GM19193 (cell line): ENCODE results near the gene DZIP1.

Experiments
- POLR2A ChIP-seq: IDR thresholded peaks from 4 replicates; pipeline ENCODE4 v1.6.1; 2011; ENCODE audit not compliant: insufficient read depth, insufficient read length; ENCODE audit errors: extremely low read depth

The DZIP1 gene

DNA sequence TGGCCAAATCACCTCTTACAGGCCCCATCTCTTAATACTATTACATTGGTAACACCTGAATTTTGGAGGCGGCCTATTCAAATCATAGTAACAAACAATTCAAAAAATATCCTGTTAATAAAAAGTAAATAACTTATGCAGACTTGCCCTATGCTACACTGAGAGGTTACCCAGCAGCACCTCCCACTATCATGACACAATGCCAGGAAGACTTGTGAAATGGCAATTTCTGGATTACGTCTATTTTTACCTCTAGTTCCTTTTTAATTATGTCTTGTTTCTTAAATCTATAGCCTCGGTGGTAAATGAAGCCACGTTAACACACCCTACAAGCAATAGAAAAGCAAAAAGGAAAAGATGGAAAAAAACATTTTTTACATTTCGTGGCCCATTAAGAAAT, 6.2 kb upstream of the DZIP1 start:
- TF ChIP-seq POLR2A = no peak

DNA sequence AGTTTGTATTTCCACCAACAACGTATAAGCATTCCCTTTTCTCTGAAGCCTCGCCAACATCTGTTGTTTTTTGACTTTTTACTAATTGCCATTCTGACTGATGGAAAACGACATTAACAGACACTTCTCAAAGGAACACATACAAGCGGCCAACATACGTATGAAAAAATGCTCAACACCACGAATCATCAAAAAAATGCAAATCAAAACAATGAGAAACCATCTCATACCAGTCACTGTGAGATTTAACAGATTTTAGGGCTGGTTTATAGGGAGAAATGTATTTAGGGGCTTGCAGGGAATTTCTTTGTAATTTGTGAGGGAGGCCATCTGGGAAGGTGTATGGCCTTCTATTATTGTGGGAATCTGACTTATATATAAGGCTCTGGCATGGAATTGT, 2.8 kb upstream of the DZIP1 start:
- TF ChIP-seq POLR2A = no peak

DNA sequence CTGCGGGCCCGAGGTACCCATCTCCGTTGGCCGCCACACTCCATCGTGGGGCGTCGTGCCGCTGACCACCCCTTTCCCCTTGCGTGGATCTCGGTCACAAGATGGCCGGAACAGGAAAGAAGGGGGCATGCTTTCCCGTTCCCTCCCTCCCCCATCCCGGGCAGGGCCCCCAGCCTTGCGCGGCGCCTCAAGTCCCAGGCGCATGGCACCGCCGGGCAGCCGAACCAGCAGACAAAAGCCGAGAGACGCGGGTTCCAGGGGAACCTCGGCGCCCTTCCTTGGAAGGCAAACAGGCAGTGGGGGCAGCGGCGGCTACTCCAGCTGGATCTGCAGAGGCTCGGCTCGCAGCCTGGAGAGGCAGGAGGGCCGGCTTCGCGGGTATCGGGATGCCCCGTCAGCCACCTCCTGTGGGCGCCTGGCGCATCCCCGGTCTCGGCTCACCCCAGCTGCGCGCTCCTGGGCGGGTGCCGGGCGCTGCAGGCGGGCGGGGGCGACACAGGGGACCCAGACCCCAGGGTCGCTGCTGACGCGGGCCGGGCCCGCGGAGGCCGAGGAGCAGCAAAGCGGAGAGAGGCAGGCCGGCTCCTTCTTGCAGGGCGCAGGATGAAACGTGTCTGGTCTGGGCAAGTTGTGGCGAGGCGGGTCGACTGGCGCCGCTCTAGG, 439 bp downstream of the DZIP1 start:
- no peak for TF ChIP-seq POLR2A

DNA sequence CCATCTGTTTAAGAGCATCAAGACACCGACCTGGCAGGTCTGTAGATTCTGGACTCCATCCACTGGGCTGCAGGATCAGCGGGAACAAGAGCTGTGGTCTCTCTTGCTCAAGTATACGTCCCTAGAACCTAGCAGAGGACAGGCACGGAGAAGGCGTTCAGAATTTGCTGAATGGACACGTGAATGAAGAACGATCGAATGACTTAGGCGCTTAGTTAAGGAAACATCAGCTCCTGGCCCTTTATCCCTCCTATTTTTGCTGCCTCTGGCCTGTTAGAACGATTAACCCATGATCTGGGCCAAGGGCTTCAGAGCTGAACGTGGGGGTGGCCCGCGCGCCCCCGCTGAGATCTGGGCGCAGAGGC, 953 bp downstream of the DZIP1 start:
- no peak for TF ChIP-seq POLR2A

DNA sequence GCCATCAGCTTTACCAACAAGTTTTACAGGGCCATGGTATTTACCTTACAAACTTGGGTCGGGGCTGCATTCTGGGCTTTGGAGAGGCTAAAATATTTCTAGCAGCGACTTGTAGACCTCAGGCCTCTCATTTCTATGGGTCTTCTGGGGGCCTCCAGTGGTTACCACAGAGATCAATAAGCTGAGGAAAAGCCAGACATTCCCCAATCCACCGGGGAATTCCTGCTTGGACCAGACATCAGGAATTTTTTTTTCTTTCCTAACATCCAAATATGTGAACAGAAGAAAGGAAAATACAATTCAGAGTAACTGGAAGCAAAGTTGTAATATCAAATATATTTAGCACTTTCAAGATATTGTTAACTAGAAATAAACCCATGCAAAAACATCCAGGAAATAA, 1.5 kb downstream of the DZIP1 start:
- TF ChIP-seq POLR2A = no peak

DNA sequence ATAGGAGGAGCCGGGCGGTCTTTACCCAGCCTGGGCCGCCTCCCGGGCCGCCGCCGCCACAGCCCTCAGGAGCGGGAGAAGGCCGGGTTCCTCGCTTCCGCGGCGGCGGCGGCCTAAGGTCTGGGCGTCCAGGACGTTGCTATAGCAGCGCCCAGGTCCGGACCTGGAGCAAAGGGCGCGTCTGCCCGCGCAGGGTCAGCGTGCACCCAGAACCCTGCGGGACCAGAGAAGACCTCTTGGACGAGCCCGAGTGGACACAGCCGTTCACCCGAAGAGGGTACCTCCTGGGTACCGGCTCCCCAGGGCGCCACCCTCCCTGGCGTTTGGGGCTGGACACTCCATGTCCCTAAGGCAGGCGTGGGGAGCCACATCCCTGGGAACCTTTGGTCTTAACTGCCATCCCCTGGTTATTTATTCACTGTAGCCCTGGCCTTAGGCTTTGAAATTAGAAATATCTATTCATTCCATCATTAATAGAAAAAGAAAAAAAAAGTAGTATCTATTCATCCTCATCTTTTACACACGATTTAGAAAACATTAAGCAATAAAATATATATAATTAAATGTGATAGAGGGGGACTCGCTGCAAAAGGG, 2.4 kb downstream of the DZIP1 start:
- TF ChIP-seq POLR2A = no peak

DNA sequence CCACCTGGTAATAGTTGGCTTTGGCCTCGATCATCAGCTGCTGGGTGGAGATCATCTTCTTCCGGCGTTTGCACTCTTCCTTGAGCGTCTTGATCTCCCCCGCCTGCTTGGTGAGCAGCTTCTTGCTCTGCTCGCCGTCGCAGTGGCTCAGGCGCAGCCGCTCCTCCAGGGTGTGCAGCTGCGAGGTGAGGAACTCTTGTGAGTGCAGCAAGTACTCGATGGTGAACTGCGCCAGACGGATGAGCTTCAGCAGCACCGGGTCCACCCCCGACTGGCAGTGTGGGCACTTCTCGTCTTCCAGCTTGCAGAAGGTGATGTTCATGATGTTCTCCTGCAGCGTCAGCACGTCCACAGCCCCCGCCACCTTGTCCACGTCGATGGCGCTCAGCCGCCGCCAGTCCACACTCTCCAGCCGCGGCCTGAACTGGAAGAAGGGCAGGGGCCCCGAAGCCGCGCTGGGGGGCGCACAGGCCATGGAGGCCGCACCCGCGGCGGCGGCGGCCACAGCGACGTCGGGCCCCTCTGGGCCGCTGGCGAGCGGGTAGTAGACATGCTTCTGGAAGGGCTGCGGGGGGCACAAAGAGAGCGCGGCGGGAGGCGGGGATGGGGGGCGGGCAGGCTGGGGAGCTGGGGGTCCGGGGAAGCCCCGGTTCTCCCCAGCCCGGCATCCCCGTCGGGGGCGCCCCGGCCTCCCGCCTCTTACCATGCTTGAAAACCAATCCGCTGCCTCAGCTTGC, 3.0 kb downstream of the DZIP1 start:
- TF ChIP-seq POLR2A = no peak

DNA sequence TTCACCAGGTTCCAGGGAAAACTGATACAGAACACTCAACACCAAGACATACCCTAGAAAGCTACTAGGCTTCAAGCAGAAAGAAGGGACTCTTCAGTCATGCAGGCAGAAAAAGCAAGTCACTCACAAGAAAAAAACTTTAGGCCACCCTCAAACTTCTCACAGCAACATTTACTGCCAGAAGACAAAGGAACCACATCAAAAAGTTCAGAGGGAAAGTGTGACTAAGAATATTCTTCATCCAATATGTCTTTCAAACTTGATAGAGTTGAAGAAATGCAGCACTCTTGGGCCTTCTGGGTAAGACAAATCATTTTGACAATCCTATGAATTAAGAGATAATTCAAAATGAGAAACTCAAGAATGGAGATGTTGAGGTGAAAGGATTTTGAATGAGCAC, 7.7 kb downstream of the DZIP1 start:
- no peak for TF ChIP-seq POLR2A

DNA sequence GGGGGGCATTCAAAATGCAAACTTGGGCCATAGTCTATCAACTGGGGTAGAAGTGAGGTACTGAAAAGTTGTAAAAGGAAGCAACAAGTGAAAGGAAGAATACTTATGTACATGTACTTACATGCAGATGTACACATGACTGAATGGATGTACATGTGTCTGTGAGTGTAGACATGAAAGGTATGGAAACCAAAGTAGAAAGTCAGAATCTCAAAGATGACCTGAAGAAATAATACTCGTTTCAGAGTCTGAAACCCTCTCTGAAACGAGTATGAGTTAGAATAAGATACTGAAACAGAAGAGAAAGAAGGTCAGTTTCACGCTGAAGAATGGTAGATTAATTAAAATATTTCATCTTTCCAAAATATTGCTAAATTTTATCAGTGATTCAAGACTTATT, 13.9 kb downstream of the DZIP1 start:
- no peak for TF ChIP-seq POLR2A

DNA sequence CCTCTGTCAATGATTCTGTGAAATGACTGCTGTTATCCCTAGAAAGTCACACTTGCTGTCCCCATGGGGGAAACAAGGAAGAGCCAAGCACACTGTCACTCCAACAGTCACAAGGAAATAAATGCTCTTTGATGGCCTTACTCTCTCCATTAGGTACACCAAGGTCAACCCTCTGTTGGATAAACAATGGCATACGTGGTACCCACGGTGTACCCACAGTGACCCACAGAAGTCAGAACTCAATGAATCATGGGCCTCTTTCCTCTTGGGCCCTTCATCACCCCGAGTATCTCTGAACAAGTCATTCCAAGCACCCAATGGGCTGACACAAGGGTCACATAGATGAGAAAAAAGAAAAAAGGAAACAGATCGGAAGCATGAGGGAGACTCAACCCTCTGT, 15.4 kb downstream of the DZIP1 start:
- no peak for TF ChIP-seq POLR2A

DNA sequence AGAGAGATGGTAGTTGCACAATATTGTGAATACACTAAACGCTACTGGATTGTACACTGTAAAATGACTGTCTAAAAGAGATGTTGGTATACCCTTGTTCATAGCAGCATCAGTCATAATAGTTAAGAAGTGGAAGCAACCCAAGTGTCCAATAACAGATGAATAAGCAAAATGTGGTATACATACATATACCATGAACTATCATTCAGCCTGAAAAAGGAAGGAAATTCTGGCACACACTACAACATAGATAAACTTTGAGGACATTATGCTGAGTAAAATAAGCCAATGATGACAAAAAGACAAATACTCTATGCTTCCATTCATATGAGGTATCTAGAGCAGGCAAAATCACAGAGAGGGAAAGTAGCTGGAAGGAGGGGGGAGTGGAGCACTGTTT, 16.0 kb downstream of the DZIP1 start:
- no peak for TF ChIP-seq POLR2A

DNA sequence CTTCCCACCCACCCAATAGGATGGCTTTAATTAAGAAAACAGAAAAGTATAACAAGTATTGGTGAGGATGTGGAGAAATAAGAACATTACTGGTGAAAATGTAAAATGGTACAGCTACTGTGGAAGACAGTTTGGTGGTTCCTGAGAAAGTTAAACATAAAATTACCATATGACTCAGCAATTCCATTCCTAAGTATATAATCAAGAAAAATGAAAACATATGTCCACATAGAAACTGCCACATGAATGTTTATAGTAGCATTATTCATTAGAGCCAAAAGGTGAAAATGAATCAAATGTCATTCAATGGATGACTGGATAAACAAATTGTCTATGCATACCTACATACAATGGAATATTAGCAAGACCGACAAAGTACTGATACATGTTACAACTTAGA, 16.9 kb downstream of the DZIP1 start:
- no peak for TF ChIP-seq POLR2A

DNA sequence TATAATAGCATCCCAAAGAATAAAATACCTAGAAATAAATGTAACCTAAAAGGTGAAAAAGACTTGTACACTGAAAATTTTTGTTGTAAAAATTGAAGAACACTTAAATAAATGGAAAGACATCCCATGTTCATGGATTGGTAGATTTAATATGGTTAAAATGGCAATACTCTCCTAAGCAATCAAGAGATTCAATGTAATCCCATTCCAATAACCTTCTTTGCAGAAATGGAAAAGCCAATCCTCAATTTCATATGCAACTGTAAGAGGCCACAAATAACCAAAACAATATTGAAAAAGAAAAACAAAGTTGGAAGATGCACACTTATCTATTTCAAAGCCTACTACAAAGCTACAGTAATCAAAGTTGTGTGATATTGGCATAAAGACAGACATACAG, 17.7 kb downstream of the DZIP1 start:
- TF ChIP-seq POLR2A = no peak

DNA sequence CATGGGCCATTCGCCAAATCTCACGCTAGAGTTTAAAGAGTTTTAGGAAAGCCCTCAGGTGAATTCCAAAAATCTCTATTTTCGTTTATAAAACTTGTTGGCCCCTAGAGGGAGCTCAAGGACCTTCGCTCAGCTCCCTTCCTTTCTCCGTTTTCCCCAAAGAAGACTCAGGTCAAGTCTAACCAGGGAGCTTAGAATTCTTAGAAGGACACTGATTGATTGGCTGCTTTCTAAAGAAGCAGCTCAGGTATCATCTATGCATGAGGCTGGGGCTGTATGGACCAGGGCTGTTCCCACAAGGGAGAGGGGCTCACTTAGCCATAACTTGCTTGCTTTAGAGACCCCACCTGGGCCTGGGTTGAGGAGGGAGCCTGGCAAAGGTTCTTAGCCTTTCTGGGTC, 20.5 kb downstream of the DZIP1 start:
- no peak for TF ChIP-seq POLR2A

DNA sequence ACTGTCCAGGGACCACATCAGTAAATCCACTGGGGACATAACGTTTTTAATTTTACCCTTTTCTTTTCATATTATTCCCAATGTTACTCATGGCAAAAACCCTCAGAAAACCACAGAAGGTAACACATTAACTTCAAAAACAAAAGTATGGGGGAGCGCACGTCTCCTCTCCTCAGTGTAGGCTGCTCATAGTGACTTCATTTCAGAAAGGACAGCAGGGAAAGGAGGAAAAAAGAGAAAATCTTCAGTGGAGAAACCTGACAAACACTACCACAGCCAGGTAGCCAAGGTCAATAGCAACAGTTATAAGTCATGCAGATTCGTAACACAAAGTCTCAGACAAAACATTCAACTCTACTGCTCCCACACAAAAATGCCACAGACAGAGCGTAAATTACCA, 21.4 kb downstream of the DZIP1 start:
- no peak for TF ChIP-seq POLR2A

DNA sequence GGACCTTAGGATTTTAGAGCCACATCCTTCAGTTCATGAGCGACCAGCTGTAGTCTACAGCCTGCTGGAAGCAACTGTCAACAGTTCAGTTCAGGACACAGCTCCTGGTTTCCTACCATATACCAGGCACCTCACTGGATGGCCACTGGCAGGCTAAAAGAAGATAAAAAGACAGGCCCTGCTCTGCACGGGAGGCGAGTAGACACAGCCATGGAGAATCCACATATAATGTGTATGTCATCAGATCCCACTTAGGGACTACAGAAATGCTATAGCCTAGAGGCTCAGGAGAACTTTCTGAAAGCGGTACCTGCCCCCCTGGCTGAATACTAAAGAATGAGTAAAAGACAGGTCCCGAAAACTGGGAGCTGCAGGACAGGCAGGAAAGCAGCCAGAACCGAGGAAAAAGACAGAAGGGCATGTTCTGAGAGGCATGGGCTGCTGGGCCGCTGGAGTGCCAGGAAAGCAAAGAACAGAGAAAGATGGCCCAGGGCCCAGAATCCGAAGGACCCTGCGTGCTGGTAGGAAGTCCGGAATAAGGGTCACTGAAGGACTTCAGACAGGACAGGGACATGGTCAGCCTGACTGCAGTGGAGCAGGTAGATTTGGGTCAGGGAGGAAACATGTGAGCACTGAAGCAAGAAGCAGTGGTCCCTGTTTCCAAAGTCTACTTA, 23.5 kb downstream of the DZIP1 start:
- no peak for TF ChIP-seq POLR2A
